BE2C (cell line): Measurements from ENCODE around the gene DIP2C.

Source experiments
- DNase-seq: peaks from one replicate; pipeline ENCODE4 v3.0.0-alpha.2; 2020
- H3K27me3 ChIP-seq: fragments of 250-450 bp; sonication (Bioruptor Pico); 2 replicates; pipeline ENCODE4 v1.5.1; 2020; ENCODE audit warnings: mild to moderate bottlenecking
- H3K36me3 ChIP-seq: fragments of 250-450 bp; sonication (Bioruptor Pico); 2 replicates; pipeline ENCODE4 v1.5.1; 2020; ENCODE audit warnings: mild to moderate bottlenecking
- H3K4me1 ChIP-seq: fragments of 250-450 bp; sonication (Bioruptor Pico); 2 replicates; pipeline ENCODE4 v1.5.1; 2020
- H3K4me3 ChIP-seq: 2 replicates; pipeline ENCODE4 v1.5.1; 2011; ENCODE audit warnings: low read depth, low read length
- H3K9me3 ChIP-seq: fragments of 250-450 bp; sonication (Bioruptor Pico); 2 replicates; pipeline ENCODE4 v1.5.1; 2020
- CTCF ChIP-seq: IDR thresholded peaks from 2 replicates; pipeline ENCODE4 v1.5.1; 2012; ENCODE audit warnings: mild to moderate bottlenecking, low read depth, low read length

Gene DIP2C

GRCh38 chr10:327889-328852, 361.3 kb downstream of the DIP2C start:
- Histone ChIP-seq H3K4me3 (no peak overlapping the region), H3K36me3 (no peaks in the 10 kb centered on the region), H3K27me3 (no peaks in the 10 kb centered on the region), H3K9me3 (no peaks in the 10 kb centered on the region), H3K4me1 (no peaks in the 10 kb centered on the region; the same call in 1 of the 2 replicates)
- no peak for TF ChIP-seq CTCF
- DNase-seq, result no peak

- no peak overlapping the region for H3K4me3 ChIP-seq
- no peaks in the 10 kb centered on the region for H3K9me3 ChIP-seq
- DNase-seq, result no peak
- H3K27me3 ChIP-seq, result no peaks in the 10 kb centered on the region
- H3K4me1 ChIP-seq, result no peaks in the 10 kb centered on the region; the same call in 1 of the 2 replicates
- no peaks in the 10 kb centered on the region for H3K36me3 ChIP-seq
- TF ChIP-seq CTCF, result no peak
These were observed 362.4 kb downstream of the DIP2C start for GRCh38 chr10:326894-327635.

GRCh38 chr10:326350-326749, 363.1 kb downstream of the DIP2C start:
- no peaks in the 10 kb centered on the region for H3K9me3 ChIP-seq
- no peak overlapping the region for H3K4me3 ChIP-seq
- H3K27me3 ChIP-seq, result no peaks in the 10 kb centered on the region
- no peak for DNase-seq
- H3K4me1 ChIP-seq, result no peaks in the 10 kb centered on the region; the same call in 1 of the 2 replicates
- H3K36me3 ChIP-seq, result no peaks in the 10 kb centered on the region
- TF ChIP-seq CTCF, result no peak

- no peak for TF ChIP-seq CTCF
These were observed 364.2 kb downstream of the DIP2C start for GRCh38 chr10:325282-325681.

GRCh38 chr10:324593-324992, 364.9 kb downstream of the DIP2C start:
- Histone ChIP-seq H3K4me1 (no peaks in the 10 kb centered on the region; the same call in 1 of the 2 replicates), H3K9me3 (no peaks in the 10 kb centered on the region), H3K4me3 (no peak overlapping the region), H3K36me3 (no peaks in the 10 kb centered on the region), H3K27me3 (no peaks in the 10 kb centered on the region)
- no peak for TF ChIP-seq CTCF
- no peak for DNase-seq

More at GRCh38 chr10:325282-325681, 364.2 kb downstream of the DIP2C start:
- Histone ChIP-seq H3K9me3 (no peaks in the 10 kb centered on the region), H3K27me3 (no peaks in the 10 kb centered on the region), H3K4me1 (no peaks in the 10 kb centered on the region; the same call in 1 of the 2 replicates), H3K4me3 (no peak overlapping the region), H3K36me3 (no peaks in the 10 kb centered on the region)
- DNase-seq, result no peak
